ENCODE results near the gene RLBP1. TPM values are rescaled to one million over a fixed set of nuclear protein-coding genes. Genes with fewer than 3 reads are reported as not detected.

The RLBP1 gene
- total RNA-seq, 1 experiment from 2014 or later = not detected

DNA sequence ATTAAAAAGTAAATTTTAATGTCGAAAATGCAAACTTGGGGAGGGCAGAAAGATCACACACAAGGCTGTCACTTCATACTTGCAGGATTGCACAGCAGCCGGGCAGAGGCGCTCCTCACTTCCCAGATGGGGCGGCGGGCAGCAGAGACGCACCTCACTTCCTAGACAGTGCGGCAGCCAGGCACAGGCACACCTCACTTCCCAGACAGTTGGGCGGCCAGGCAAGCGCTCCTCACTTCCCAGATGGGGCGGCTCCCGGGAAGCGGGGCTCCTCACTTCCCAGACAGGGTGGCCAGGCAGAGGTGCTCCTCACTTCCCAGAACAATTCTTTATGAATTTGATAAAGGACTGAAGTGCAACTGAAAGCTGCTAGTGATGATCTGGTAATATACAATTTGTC, 21.2 kb downstream of the RLBP1 start:
- H3K27ac ChIP-seq (ENCODE audit: low read length) = no peak overlapping the region
- H3K4me3 ChIP-seq (ENCODE audit: low read length) = no peak overlapping the region
- no peak overlapping the region for H3K4me2 ChIP-seq (ENCODE audit: low read length)
- no peaks in the 10 kb centered on the region for H4K20me1 ChIP-seq (ENCODE audit: low read length)
- no TSS peak for BruUV-seq (replicated peaks)
- no peaks in the 10 kb centered on the region for H3K27me3 ChIP-seq (ENCODE audit: low read length)
- ATAC-seq = no peak
- intact Hi-C loops (cut with micrococcal nuclease) = no loop called here
- TF ChIP-seq EZH2 (IDR thresholded peaks at IDR 0.05; ENCODE audit: low read length, unreplicated experiment) (no peak), EZH2phosphoT487 (IDR thresholded peaks at IDR 0.05; ENCODE audit: borderline replicate concordance, low read length) (no peak)
- TF ChIP-seq, protein P1, sequence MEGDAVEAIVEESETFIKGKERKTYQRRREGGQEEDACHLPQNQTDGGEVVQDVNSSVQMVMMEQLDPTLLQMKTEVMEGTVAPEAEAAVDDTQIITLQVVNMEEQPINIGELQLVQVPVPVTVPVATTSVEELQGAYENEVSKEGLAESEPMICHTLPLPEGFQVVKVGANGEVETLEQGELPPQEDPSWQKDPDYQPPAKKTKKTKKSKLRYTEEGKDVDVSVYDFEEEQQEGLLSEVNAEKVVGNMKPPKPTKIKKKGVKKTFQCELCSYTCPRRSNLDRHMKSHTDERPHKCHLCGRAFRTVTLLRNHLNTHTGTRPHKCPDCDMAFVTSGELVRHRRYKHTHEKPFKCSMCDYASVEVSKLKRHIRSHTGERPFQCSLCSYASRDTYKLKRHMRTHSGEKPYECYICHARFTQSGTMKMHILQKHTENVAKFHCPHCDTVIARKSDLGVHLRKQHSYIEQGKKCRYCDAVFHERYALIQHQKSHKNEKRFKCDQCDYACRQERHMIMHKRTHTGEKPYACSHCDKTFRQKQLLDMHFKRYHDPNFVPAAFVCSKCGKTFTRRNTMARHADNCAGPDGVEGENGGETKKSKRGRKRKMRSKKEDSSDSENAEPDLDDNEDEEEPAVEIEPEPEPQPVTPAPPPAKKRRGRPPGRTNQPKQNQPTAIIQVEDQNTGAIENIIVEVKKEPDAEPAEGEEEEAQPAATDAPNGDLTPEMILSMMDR (conservative IDR thresholded peaks at IDR 0.05; ENCODE audit: low read depth, low read length) = no peak
- H3F3A ChIP-seq (ENCODE audit: low read length, unreplicated experiment) = no peaks in the 10 kb centered on the region
- POLR2A ChIA-PET (ENCODE audit: unreplicated experiment) = no interaction called here
- H3K79me2 ChIP-seq (ENCODE audit: low read length) = no peaks in the 10 kb centered on the region
- no peak overlapping the region for H2AFZ ChIP-seq (ENCODE audit: low read length)
- no peak overlapping the region for H3K9ac ChIP-seq (ENCODE audit: low read length)
- no peaks in the 10 kb centered on the region for H3K9me3 ChIP-seq (ENCODE audit: low read length)
- H3K9me2 ChIP-seq (replicated peaks; ENCODE audit: low read length) = no peaks in the 10 kb centered on the region
- CTCF ChIA-PET = no interaction called here
- peaks cover 14% of the 10 kb centered on the region for H3K4me1 ChIP-seq (ENCODE audit: insufficient read depth, low read length)
- DNase-seq = no peak
- H3K36me3 ChIP-seq (ENCODE audit: low read depth, low read length) = no peaks in the 10 kb centered on the region

DNA sequence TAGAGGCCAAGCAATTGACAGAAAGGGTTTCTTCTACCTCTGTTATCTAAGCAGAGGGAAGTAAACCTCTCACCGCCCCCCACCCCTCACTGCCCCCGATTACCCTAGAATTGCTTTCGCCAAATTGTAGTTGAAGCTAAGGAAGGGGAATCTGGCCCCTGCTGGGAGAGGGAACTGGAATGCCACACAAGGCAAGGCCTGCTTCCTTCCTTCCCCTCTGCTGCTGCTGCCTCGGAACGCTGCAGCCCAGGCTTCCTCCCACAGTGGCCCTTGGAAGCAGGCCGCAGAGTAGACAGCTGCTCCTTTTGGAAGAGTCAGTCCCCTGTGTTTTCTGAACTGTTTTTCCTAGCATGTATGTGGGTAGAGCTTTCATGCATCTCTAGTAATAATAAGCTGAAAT, 21.6 kb downstream of the RLBP1 start:
- Histone ChIP-seq H3K27me3 (ENCODE audit: low read length) (no peaks in the 10 kb centered on the region), H3K27ac (ENCODE audit: low read length) (no peak overlapping the region), H3K9ac (ENCODE audit: low read length) (no peak overlapping the region), H2AFZ (ENCODE audit: low read length) (no peak overlapping the region), H3K36me3 (ENCODE audit: low read depth, low read length) (no peaks in the 10 kb centered on the region), H3F3A (ENCODE audit: low read length, unreplicated experiment) (no peaks in the 10 kb centered on the region), H3K4me2 (ENCODE audit: low read length) (no peak overlapping the region), H3K4me3 (ENCODE audit: low read length) (no peak overlapping the region), H3K9me2 (replicated peaks; ENCODE audit: low read length) (no peaks in the 10 kb centered on the region), H3K4me1 (ENCODE audit: insufficient read depth, low read length) (peaks cover 14% of the 10 kb centered on the region), H4K20me1 (ENCODE audit: low read length) (no peaks in the 10 kb centered on the region), H3K9me3 (ENCODE audit: low read length) (no peaks in the 10 kb centered on the region), H3K79me2 (ENCODE audit: low read length) (no peaks in the 10 kb centered on the region)
- DNase-seq = no peak
- POLR2A ChIA-PET (ENCODE audit: unreplicated experiment) = interaction anchor here (0.6 kb wide), 1 partner anchor 22 kb away, joined by 8 read pairs; no protein-coding TSS in a partner anchor
- CTCF ChIA-PET = no interaction called here
- TF ChIP-seq EZH2 (IDR thresholded peaks at IDR 0.05; ENCODE audit: low read length, unreplicated experiment) (no peak), EZH2phosphoT487 (IDR thresholded peaks at IDR 0.05; ENCODE audit: borderline replicate concordance, low read length) (no peak)
- TF ChIP-seq, protein P1 (conservative IDR thresholded peaks at IDR 0.05; ENCODE audit: low read depth, low read length) = no peak
- BruUV-seq (replicated peaks) = no TSS peak
- ATAC-seq = no peak
- intact Hi-C loops (cut with micrococcal nuclease) = no loop called here

DNA sequence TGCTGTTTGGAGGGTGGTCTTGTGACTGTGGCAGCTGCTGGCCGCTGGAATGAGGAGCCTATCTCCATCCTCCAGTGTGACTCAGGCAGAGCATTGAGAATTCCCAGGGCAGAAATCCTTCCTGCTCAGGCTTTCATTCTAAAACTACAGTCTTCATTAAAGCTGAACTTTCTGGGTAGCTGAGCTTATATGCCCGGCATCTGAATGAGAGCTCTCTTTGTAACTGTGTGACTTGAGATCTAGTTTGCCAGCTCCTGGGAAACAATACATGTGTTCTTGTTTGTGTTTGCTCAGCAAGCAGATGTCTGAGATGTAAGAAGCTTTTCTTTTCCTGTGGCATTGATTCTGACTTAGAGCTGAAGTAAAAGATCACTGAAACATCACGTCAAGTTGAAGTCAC, 22.4 kb downstream of the RLBP1 start:
- ATAC-seq (no peak), DNase-seq (no peak)
- POLR2A ChIA-PET (ENCODE audit: unreplicated experiment) = no interaction called here
- Histone ChIP-seq H3K27me3 (ENCODE audit: low read length) (no peaks in the 10 kb centered on the region), H4K20me1 (ENCODE audit: low read length) (no peaks in the 10 kb centered on the region), H3K79me2 (ENCODE audit: low read length) (no peaks in the 10 kb centered on the region), H3K36me3 (ENCODE audit: low read depth, low read length) (no peaks in the 10 kb centered on the region), H3K9me3 (ENCODE audit: low read length) (no peaks in the 10 kb centered on the region), H3F3A (ENCODE audit: low read length, unreplicated experiment) (no peaks in the 10 kb centered on the region), H3K4me2 (ENCODE audit: low read length) (no peak overlapping the region), H3K4me3 (ENCODE audit: low read length) (no peak overlapping the region), H3K4me1 (ENCODE audit: insufficient read depth, low read length) (peaks cover 14% of the 10 kb centered on the region), H3K27ac (ENCODE audit: low read length) (no peak overlapping the region), H3K9ac (ENCODE audit: low read length) (no peak overlapping the region), H2AFZ (ENCODE audit: low read length) (no peak overlapping the region), H3K9me2 (replicated peaks; ENCODE audit: low read length) (no peaks in the 10 kb centered on the region)
- no TSS peak for BruUV-seq (replicated peaks)
- intact Hi-C loops (cut with micrococcal nuclease) = no loop called here
- CTCF ChIA-PET = no interaction called here
- TF ChIP-seq, protein P1 (conservative IDR thresholded peaks at IDR 0.05; ENCODE audit: low read depth, low read length) = no peak
- TF ChIP-seq EZH2phosphoT487 (IDR thresholded peaks at IDR 0.05; ENCODE audit: borderline replicate concordance, low read length) (no peak), EZH2 (IDR thresholded peaks at IDR 0.05; ENCODE audit: low read length, unreplicated experiment) (no peak)
